A549 (cell line): ENCODE results near the gene AFAP1.

Experiments used
- BHLHE40 ChIP-seq: IDR thresholded peaks from 2 replicates; pipeline ENCODE4 v1.6.1; 2012; ENCODE audit warnings: low read depth, low read length, inconsistent platforms
- CBX8 ChIP-seq: fragments of 200-600 bp; sonication (generic); IDR thresholded peaks from 2 replicates; pipeline ENCODE4 v1.6.1; 2016
- CHD2 ChIP-seq: fragments of 150-350 bp; IDR thresholded peaks from 2 replicates; pipeline ENCODE4 v1.6.1; 2014; ENCODE audit warnings: low read length; ENCODE audit not compliant: partially characterized antibody
- EP300 ChIP-seq, 2 experiments: fragments of >200 bp; sonication (Bioruptor Twin); formaldehyde crosslinking; IDR thresholded peaks; 2 replicates in 1 of 2; 3 replicates in 1 of 2; pipeline ENCODE4 v1.6.1; 2016 to 2017
- ESRRA ChIP-seq: fragments of 150-350 bp; IDR thresholded peaks from 2 replicates; pipeline ENCODE4 v1.6.1; 2014; ENCODE audit warnings: mild to moderate bottlenecking, low read length, borderline replicate concordance
- HDAC2 ChIP-seq: fragments of 200-600 bp; sonication (generic); IDR thresholded peaks from 2 replicates; pipeline ENCODE4 v1.6.1; 2016
- JUN ChIP-seq, 2 experiments: fragments of >200 bp; sonication (Bioruptor Twin); formaldehyde crosslinking; IDR thresholded peaks; 2 replicates in 1 of 2; 3 replicates in 1 of 2; pipeline ENCODE4 v1.6.1; 2016 to 2017
- POLR2A ChIP-seq: IDR thresholded peaks from 2 replicates; pipeline ENCODE4 v1.6.1; 2012; ENCODE audit warnings: mild to moderate bottlenecking, low read length
- TF ChIP-seq, protein P1 (sequence below): fragments of >200 bp; sonication (Bioruptor Twin); formaldehyde crosslinking; IDR thresholded peaks from 3 replicates; pipeline ENCODE4 v1.5.1; 2016
- TF ChIP-seq, protein P2 (sequence below): fragments of 250-450 bp; sonication (Bioruptor Pico); IDR thresholded peaks from 2 replicates; pipeline ENCODE4 v1.5.0; 2021; ENCODE audit warnings: mild to moderate bottlenecking, moderate library complexity, borderline replicate concordance
- TF ChIP-seq, protein P3 (sequence below): fragments of 150-350 bp; IDR thresholded peaks from 2 replicates; pipeline ENCODE4 v1.6.1; 2014; ENCODE audit warnings: low read depth, mild to moderate bottlenecking, low read length
- TF ChIP-seq, protein P4 (sequence below): fragments of >200 bp; sonication (Bioruptor Twin); formaldehyde crosslinking; IDR thresholded peaks from 3 replicates; pipeline ENCODE4 v1.6.1; 2016

DNA sequence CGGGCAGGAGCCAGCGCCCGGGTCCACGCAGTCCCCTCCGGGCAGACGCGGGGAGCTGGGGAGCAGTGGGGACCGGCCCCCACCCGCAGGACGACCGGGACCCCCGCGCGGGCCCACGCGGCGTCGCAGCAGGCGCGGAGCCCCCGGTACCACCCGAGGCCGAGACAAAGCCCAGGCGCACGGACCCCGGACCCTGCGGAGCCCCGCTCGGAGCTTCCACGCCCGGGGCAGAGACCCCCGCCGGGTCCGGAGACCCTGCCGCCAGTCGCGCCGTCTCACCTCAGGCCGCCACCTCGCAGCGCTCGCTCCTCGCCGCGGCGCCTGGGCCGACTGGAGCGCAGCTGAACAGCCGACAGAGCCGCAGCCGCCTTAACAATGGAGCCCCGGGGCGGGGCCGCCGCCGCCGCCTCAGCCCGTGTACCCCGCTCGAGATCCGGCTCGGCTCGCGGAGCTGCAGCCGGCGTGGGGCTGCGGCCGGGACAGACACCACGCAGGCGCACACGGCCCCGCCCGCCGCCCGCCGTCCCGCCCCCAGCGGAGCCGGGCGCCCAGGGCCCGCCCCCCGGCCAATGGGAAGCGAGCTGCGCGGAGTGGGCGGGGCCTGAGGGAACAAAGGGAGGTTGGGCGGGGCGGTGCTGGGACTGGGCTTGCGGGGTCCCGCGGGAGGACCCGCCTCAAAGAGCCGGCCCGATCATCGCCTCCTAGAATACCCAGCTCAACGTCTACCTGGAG is at the start of gene AFAP1:
- TF ChIP-seq, protein P1, sequence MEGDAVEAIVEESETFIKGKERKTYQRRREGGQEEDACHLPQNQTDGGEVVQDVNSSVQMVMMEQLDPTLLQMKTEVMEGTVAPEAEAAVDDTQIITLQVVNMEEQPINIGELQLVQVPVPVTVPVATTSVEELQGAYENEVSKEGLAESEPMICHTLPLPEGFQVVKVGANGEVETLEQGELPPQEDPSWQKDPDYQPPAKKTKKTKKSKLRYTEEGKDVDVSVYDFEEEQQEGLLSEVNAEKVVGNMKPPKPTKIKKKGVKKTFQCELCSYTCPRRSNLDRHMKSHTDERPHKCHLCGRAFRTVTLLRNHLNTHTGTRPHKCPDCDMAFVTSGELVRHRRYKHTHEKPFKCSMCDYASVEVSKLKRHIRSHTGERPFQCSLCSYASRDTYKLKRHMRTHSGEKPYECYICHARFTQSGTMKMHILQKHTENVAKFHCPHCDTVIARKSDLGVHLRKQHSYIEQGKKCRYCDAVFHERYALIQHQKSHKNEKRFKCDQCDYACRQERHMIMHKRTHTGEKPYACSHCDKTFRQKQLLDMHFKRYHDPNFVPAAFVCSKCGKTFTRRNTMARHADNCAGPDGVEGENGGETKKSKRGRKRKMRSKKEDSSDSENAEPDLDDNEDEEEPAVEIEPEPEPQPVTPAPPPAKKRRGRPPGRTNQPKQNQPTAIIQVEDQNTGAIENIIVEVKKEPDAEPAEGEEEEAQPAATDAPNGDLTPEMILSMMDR: no peak
- TF ChIP-seq ESRRA (no peak), CHD2 (no peak), HDAC2 (no peak), BHLHE40 (no peak), JUN (IDR thresholded peaks at IDR 0.05) (peak in 1 of 2 experiments; percentile 63; a peak in 1 of 5 replicates), POLR2A (peak; percentile 26; the same call in 1 of the 2 replicates), CBX8 (no peak), EP300 (IDR thresholded peaks at IDR 0.05) (no peak)
- TF ChIP-seq, protein P2, sequence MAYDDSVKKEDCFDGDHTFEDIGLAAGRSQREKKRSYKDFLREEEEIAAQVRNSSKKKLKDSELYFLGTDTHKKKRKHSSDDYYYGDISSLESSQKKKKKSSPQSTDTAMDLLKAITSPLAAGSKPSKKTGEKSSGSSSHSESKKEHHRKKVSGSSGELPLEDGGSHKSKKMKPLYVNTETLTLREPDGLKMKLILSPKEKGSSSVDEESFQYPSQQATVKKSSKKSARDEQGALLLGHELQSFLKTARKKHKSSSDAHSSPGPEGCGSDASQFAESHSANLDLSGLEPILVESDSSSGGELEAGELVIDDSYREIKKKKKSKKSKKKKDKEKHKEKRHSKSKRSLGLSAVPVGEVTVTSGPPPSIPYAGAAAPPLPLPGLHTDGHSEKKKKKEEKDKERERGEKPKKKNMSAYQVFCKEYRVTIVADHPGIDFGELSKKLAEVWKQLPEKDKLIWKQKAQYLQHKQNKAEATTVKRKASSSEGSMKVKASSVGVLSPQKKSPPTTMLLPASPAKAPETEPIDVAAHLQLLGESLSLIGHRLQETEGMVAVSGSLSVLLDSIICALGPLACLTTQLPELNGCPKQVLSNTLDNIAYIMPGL (CRISPR knock-in tag): no peak
- TF ChIP-seq, protein P3, sequence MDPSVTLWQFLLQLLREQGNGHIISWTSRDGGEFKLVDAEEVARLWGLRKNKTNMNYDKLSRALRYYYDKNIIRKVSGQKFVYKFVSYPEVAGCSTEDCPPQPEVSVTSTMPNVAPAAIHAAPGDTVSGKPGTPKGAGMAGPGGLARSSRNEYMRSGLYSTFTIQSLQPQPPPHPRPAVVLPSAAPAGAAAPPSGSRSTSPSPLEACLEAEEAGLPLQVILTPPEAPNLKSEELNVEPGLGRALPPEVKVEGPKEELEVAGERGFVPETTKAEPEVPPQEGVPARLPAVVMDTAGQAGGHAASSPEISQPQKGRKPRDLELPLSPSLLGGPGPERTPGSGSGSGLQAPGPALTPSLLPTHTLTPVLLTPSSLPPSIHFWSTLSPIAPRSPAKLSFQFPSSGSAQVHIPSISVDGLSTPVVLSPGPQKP: no peak
- TF ChIP-seq, protein P4, sequence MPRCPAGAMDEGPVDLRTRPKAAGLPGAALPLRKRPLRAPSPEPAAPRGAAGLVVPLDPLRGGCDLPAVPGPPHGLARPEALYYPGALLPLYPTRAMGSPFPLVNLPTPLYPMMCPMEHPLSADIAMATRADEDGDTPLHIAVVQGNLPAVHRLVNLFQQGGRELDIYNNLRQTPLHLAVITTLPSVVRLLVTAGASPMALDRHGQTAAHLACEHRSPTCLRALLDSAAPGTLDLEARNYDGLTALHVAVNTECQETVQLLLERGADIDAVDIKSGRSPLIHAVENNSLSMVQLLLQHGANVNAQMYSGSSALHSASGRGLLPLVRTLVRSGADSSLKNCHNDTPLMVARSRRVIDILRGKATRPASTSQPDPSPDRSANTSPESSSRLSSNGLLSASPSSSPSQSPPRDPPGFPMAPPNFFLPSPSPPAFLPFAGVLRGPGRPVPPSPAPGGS: no peak
